CD4-positive, alpha-beta T cell treated with Interleukin-17A for 4 hours (primary cell): ENCODE measurements around the gene CTSK.
A peak's percentile ranks its signal among the peaks of the same experiment; 100 is the strongest.
"Not testable (repeated sequence)": the region's sequence is repeated elsewhere in the genome, so short reads cannot be mapped to it uniquely, and the experiment has no call there.

Source experiments
- DNase-seq: peaks from one replicate; pipeline ENCODE4 v3.0.0-alpha.2; 2020; ENCODE audit warnings: mixed read lengths

The CTSK gene

DNA sequence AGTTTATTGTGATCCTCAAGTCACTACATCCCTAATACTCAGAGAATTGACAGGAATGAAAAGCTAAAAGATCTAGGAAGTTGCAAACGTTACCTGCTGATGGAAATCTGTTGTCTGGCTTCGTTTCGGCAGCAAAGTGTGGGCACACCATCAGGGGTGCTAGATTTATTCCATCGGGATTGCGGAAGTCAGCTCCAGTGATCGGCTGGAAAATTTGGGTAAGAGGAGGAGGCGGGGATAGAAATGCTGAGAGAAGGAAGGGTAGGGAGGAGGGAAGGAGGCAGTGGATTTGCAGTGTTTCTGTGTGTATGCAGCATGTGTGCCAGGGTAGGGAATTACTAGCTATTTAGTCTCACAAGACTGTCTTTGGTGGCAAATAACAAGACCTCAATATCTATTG is at the start of gene CTSK:
CTSK (minus strand) TSS at position 140 of the 400 bp plus-strand sequence. CDS start 1,455 bp downstream, outside the sequence.
- no peak for DNase-seq

DNA sequence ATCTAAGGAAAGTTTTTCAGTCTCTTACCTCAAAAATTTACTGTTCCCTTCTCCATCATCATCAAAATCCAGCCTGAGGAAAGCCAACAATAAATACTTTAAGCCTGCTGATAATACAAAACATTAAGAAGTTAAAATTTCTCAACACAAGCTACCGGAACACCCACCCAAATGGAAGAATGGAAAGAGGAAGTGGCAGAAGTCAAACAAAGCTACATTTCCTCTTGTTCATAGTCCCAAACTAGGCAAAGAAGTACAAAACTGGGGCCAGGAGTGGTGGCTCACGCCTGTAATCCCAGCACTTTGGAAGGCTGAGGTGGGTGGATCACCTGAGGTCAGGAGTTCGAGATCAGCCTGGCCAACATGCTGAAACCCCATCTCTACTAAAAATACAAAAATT is 44.7 kb upstream of the CTSK start:
- not testable (repeated sequence) for DNase-seq

DNA sequence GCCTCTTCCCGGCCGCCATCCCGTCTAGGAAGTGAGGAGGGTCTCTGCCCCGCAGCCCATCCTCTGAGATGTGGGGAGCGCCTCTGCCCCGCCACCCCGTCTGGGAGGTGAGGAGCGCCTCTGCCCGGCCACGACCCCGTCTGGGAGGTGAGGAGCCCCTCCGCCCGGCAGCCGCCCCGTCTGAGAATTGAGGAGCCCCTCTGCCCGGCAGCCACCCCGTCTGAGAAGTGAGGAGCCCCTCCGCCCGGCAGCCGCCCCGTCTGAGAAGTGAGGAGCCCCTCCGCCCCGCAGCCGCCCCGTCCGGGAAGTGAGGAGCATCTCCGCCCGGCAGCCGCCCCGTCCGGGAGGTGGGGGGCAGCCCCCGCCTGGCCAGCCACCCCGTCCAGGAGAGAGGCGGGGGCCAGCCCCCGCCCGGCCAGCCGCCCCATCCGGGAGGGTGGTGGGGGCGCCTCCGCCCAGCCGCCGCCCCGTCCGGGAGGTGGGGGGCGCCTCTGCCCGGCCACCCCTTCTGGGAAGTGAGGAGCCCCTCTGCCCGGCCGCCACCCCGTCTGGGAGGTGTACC is 42.8 kb upstream of the CTSK start:
- not testable (repeated sequence) for DNase-seq

DNA sequence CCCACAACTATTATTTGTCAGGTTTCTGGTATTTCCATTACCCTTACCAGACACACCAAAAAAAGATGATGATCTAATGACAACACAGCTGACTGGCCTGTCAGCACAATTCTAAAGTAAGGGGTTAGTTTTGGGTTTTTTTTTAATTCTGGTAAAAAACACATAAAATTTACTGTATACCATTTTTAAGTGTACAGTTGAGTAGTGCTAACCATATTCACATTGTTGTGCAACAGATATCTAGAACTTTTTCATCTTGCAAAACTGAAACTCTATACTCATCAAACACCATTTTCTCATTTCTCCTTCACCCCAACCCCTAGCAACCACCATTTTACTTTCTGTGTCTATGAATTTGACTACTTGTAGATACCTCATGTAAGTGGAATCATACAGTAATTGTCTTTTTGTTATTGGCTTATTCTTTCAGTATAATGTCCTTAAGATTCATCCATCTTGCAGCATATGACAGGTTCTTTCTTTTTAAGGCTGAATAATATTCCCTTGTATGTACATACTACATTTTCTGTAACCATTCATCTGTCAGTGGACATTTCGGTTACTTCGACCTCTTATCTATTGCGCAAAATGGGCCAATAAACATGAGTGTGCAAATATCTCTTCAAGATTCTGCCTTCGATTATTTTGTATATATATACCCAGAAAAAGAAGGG is 38.5 kb upstream of the CTSK start:
- no peak for DNase-seq

DNA sequence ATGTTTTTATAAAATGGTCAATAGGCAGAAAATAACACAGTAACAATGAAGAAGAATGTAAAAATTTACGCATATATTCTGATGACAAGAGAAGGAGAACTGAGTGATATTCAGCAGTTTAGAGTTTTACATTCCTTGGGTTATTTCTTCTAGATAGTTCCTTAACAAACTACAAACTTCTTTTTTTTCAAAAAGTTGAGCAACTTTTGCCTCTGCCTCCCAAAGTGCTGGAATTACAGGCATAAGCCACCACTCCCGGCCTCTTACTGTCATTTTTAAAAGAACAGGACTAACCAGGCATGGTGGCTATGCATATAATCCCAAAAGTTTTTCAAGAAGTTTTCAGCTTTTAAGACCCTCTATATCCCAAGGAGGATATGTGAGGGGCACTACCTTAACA is 35.4 kb upstream of the CTSK start:
- no peak for DNase-seq

DNA sequence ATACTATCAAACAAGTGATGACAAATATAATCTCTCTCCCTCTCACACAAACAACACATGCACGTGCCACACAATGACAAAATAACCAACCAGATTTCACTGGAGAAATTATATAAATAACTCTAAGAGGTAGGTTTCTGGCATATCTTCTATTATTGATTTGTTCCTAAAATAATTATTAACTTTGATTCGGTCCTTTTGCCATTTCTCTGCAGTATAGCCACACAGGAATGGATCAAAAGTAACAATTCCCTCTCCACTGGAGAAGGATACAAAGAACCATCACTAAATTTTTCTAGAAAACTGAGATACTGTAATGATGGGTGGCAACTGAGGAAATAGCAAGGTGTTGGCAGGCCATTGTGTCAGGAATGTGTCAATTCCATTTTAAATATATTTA is 34.9 kb upstream of the CTSK start:
- no peak for DNase-seq

DNA sequence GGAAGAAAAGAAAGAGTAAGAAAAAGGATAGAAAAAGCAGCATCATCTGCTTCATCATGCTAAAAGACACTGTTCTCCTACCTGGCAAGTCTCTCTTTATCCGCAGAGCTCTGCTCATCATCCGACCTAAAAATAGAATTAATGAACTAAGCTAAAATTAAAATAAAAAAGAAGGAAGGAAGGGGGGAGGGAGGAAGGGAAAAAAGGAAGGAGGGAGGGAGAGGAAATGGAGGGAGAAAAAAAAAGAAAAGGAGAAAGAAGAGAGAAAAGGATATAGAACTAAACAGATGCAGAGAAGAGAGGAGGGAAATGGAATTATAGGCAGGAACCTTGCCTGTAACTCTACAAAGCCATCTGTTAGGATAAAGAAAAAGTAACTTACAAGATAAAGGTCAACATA is 34.3 kb upstream of the CTSK start:
- no peak for DNase-seq

DNA sequence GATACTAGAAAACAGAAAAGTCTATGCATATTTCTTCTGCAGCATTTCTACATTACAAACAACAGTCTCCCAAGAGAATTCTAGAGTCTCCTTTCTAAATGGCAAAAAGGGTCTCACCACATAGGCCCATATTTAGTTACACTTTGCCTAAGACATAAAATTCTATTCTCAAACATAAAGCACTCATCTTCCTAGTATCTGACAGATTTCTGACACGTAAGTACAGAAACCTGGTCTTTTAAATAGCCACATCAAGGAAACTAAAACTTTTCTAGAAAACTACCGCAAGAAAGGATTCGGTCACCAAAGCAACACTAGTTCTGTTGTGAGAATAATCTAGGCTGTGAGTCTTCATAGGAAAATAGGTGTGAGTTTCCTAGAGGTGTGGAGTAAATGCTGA is 33.6 kb upstream of the CTSK start:
- no peak for DNase-seq

DNA sequence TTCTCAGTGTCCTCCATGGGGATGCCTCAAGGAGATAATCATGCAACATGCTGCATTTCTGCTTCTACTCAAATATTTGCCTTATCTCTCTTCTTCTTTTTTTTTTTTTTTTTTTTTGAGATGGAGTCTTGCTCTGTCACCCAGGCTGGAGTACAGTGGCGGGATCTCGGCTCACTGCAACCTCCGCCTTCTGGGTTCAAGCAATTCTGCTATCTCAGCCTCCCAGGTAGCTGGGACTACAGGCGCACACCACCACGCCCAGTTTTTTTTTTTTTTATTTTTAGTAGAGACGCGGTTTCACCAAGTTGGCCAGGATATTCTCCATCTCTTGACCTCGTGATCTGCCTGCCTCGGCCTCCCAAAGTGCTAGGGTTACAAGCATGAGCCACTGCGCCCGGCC is 32.8 kb upstream of the CTSK start:
- not testable (repeated sequence) for DNase-seq

DNA sequence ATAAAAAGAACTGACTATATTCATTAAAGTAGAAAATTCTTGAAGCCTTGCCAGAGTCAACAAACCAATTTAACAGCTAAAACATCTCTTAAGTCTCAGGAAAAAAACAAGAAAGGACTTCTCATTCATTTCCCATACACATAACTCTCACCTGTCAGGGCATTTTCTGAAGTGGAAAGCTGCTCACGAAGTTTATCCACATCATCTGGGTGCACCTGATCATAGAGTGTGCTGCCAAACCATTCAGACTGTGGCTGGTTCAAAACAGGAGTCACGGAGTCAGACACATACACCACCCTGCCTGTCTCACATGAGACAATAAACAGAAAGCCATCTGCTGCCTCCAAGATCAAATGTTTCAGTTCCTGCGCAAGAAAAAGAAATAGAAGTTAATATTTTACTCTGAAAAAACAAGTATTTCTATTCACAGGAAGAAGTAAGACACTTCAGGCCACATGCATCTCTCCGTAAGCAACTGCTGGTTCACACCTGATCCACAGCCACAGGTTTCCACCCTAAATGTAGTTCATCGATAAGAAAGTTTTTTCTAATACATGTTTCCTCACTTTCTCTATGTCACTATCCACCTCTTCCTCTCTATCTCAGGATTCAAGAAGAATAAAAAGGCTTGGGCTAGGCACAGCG is 28.2 kb upstream of the CTSK start:
- DNase-seq = no peak

DNA sequence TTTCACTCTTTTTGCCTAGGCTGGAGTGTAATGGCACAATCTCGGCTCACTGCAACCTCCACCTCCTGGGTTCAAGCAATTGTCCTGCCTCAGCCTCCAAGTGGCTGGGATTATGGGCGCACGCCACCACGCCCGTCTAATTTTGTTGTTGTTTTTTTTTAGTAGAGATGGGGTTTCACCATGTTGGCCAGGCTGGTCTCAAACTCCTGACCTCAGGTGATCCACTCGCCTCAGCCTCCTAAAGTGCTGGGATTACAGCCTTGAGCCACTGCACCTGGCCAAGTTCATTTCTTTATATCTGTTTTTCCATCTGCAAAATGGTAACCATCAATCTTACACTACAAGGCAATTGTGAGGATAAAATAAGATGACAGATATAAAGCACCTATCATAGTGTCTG is 25.9 kb upstream of the CTSK start:
- DNase-seq = not testable (repeated sequence)

DNA sequence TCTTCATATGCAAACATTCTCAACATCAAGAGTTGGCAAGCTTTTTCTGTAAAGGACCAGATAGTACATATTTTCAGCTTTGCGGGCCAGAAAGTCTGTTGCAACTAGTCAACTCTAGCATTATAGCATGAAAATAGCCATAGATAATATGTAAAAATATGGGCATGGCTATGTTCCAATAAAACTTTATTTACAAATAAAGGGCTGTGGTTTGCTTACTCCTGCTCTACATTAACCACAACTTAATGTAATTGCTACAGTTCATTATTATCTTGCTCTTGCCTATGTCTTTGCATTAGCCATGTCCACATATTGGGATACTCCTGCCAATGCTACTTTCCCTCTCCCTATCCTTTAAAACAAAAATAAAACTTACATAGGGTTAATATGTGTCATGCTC is 24.5 kb upstream of the CTSK start:
- DNase-seq = no peak

DNA sequence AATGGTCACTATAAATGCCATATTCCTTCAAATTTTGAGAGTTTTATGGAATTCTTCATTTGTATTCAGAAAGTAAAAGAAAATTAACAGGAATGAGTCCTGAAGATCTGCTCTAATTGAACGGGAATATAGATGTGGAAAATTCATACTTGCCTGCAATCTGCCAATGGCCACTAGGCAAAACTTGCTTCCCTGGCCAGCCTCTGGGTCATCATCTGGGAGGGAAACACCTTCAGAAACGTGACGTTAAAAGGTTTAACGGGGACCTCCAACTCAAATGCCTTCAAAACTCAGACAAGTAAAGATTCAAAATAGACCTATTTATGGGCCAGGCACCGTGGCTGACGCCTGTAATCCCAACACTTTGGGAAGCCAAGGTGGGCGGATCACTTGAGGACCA is 21.7 kb upstream of the CTSK start:
- no peak for DNase-seq

DNA sequence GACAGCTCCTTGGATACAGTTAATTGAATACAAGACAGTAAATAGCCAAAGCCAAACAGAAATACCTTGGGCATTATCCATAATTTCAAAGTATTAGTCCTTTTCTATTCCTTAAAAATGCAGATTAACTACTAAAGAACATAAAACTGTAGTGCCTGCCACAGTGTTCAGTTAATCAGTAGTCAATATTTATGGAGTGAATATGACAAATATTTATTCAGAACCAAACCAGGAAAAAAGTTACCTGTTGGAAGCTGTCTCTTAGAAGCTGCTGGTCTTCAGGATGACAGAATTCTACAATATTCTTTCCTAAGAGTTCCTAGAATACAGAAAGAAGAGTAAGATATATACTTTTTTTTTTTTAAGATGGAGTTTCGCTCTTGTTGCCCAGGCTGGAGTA is 18.2 kb upstream of the CTSK start:
- DNase-seq = no peak

DNA sequence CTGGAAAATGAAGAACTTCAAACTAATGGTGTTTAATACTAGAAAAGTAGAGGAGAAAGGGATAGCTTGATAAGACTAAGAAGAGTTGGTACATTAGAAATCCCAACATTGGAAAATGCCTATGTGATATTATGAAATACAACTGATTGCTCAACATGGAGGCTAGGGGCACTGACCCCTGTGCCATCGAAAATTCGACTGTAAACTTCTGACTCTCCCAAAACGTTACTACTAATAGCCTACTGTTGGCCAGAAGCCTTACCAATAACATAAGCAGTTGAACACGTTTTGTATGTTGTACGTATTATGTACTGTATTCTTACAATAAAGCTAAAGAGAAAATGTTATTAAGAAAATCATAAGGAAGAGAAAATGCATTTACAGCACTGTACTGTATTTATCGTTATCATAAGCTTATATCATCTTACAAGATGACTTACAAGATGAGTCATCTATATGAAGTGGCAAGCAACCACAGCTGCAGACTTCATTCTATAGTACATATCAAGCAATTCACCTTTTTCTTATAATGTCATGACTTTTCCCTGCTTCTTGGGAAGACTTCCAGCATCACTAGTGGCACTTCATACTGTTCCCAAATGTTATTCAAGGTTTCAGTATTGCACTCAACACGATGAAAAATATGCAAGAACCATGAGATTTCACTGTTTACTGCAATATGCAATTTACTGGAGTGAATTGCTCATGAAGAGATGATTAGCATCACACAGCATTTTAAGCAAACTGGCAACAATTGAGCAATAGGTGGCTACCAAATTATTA is 12.9 kb upstream of the CTSK start:
- no peak for DNase-seq

DNA sequence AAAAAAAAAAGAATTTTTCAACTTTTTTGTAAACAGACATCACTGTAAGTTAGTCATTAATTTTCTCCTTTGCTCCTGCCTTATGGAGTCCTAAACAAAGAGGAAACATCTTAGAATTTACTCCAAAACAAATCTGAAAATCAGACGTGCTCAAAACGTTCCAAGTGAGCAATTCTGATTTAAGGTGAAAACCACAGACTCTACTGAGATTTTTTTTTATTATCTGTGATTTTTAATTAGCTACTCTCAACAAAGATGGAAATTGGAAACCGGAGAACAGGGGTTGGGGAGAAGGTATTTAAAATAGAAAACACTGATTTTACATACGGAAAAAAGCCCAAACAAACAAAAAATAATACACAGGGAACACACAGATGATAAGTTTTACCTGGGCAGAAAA is 7.8 kb upstream of the CTSK start:
- DNase-seq = no peak

DNA sequence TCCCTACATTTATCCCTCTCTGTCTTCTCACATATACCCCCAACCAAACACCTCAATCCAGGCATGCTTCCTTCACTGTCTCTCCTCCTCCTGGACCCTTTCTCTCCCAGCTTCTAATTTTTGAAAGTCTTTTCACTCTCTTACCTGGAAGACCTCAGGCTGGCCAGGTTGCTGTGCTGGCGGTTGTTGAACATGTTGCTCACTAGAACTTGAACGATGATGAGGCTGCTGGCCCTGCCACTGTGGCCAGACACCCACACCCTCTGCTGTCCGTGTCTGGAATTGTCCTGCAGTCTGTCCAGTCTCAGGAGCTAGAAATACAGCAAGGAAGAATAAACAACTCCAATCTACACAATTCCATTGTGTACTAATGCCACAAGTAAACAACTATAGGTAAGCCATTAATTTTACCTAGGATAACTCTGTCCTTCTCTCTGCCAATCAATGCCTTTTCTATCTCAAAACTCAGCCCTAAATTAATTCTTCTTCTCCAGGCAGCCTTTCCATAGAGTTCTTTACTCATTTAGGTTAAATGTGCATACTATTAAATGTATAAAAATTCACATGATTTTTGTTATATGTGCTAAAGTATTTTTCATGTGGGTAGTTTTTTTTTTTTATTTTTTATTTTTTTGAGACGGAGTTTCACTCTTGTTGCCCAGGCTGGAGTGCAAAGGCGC is 5.1 kb upstream of the CTSK start:
- peak; percentile 4 for DNase-seq

DNA sequence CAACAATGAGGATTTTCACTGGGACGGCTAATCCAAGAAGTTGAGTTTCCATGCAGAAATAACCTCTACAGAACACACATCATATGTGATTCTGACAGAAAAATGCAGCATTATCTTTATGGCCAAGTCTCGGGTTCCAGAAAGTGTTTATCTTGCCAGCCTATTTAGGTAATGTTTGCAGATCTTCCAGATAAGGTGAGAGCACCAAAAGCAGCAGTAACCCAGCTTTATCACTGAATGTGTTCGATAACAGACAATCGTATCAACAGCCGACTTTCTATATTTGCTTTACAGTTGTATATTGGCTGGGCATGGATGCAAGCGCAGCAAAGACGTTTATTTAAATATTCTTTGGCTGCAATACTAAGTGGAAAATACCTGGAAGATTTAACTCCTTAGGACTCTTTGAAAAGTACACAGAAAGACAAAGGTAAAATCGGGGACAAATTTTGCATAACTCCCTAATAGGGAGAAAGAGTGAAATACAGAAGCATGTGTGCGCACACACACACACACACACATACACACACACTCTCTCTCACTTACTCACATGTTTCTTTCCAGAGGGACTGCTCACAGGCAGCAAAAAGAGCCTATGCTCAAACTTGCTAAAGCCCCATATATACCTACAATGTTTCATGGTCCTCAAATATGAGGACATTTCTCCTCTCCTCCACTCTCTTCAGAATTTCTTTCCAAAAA is 3.0 kb upstream of the CTSK start:
- DNase-seq = no peak

DNA sequence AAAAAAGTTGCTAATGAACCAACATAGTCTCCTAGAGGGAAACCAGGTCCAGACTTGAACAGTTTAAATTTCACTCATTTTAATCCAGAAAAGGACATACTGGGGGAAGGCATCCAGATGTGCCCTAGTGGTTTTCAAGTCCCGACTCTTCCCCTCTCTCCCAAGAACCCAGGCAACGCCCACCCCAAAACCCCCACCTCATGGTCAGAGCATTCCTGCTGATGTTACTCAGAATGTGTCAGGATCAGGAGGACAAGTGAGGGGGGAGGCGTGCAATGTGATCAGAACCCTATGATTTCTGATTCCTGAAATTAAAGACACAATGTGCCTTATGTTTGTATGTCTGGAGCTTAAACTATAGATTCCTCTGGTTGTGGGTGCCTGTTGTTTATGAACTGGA is 1.6 kb upstream of the CTSK start:
- no peak for DNase-seq

DNA sequence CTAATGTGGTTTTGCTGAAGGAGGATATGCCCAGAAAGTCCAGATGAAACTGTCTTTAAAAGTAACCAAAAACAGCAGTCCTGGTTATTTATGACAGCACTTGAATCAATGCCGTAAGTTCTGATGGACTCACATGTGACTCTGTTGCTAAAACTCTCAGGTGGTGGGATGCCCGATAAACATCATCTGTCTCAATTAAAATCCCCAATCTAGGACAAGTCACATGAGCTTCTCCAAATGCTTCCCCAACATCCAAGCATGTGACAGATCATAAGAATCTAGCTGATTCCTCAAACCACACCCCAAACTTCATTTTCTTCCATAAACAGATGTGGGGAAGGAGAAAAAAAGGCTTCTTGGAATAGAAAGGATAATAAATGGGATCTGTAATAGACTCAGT is 786 bp upstream of the CTSK start:
- DNase-seq = no peak

DNA sequence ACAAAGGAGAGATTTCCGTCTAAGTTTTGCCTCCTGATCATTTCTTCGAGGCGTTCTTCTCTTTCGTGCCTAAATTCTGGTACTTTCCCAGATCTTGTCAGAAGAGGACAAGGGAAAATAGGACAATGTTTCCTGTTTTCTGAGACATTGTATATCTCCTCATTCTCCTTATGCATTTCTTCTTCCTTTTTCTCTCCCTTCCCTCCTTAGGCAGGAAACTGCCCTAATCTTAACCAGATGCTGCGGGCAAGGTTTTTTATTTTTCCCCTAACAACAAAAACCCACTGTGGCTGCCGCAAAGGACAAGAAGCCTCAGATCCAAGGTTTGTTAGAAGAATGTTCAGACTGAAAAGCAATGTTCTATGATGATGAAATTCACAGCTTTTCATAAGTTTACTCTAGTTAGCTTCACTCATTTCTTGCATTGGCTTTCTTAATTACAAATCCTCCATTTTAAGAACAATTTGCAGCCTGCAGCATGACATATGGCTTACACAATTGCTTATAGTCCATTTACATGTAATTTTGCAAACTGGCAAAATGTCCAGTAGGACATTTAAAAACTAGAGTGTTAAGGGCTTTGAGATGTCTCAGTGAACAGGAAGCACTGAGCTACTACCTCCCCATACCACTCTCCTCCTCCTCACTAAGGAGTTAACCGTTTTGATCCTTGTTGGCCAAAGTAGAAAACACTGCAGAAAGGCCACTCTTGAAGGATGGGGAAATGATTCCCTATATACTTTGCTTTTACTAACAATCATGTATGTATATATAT is 624 bp downstream of the CTSK start:
- DNase-seq = no peak

DNA sequence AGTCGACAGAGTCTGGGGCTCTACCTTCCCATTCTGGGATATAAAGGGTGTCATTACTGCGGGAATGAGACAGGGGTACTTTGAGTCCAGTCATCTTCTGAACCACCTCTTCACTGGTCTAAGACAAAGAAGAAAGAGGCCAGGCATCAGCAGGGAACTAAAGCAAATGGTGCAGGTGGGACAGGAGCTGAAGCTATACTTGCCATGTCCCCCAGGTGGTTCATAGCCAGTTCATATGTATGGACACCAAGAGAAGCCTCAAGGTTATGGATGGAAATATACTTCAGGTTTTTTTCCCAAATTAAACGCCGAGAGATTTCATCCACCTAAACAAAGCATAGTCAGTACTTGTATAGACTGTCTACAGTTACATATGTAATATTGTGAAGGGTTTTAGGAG is 2.2 kb downstream of the CTSK start:
- DNase-seq = no peak
